Measurements from ENCODE around the gene DNAJC30.

DNAJC30 gene

DNA sequence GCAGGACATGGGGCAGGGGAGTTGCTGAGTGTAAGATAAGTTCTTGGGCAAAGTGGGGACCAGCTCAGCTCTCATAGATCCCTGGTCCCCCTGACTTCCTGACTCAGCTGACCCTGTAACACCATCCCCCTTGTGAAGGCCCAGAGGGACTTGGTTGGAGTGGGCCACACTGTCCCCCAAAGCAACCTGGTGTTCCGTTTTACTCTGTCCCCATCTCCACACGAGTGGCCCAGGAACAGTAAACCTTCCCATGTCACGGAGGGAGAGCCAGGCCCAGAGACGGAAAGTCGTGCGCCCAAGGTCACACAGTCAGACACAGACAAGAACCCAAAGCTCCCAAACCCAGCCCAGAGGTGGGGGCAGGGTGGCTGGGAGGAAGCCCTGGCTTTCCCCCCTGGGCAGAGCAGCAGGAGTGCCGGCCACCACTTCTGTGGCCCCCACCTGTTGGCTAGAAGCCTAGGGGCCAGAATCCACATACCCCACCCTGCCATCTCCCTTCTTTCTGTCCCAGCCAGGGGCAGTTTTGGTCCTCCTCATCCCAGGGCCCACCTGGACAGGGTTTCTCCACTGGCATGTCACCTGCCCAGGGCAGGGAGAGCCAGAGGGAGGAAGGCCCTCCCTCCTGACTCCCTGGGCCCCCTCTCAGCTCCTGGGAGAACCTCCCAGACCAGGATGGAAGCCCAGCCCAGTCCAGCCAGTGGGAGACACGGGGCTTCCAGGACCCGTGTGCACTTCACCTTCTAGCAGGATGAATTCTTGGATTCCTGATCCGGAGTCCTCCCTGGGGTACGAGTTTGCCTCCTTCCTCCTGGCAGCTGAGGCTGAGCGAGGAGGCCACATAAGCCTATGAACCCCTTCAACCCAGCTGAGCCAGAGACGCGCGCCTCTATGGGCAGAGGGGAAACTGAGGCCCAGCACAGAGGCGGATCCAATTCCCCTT, 36.2 kb downstream of the DNAJC30 start:
- DNase-seq, result no peak

- DNase-seq, result no peak
Observed at GRCh38 chr7:73645643-73646174, 37.5 kb downstream of the DNAJC30 start.

DNA sequence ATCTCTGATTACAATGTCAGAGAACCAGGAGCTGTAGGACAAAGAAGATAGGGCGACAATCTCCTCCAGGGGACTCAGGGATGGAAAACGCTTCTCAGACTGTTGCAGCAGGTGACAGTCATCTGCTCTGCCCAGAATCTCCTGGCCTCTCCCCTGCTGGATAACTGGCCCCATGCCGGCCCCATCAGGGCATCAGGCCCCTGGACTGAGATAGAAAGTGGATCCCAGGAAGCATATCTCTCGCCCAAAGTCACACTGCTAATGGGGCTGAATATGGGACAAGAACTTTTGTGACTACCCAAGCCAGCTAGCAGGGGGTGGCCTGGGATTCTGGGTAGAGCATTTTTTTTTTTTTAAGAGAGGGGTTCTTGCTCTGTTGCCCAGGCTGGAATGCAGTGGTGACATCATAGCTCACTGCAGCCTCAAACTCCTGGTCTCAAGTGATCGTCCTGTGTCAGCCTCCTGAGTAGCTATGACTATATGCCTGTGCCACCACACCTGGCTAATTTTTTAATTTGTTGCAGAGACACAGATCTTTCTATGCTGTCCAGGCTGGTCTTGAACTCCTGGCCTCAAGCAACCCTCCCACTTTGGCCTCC, 38.5 kb downstream of the DNAJC30 start:
- DNase-seq, result no peak

DNA sequence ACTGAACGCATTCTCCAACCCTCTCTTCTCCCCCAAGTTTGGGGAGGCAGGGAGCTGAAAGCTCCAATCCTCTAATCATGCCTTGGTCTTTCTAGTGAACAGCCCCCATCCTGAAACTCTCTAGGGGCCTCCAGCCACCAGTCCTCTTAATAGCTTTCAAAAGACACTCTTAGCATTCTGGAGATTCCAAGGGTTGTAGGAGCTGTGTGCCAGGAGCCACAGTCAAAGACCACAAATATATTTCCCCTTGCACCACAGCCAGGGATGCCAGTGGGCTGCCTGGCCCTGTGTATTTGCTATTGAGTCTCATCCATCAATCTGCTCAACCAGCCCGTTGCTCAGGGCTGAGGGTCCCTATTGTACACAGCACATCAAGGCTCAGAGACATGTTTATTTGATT, 40.4 kb downstream of the DNAJC30 start:
- no peak for DNase-seq

DNA sequence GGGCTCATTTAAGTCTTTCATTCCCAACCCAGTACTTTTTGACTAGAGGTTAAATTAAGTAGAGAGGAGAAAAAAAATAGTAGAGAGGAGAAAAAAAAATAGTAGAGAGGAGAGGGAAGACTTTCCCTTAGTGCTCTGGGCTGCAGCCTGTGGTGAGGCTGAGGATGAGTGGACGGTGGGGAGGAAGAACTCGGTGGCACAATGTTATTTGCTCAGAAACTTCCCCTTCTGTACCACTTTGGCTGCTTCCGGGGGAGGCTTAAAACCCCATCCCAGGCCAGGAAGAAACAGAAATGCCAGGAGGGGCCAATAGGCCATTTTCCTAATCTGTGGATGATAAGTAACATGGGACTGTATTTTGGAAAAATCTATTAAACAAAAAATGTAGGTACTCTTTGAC, 44.3 kb downstream of the DNAJC30 start:
- DNase-seq, result no peak

GRCh38 chr7:73635428-73636200, 47.6 kb downstream of the DNAJC30 start:
- DNase-seq, result no peak

- no peak for DNase-seq
Observed at GRCh38 chr7:73633844-73634243, 49.4 kb downstream of the DNAJC30 start.

- DNase-seq, result no peak
Observed at GRCh38 chr7:73633323-73633722, 49.9 kb downstream of the DNAJC30 start.

GRCh38 chr7:73631558-73631957, 51.7 kb downstream of the DNAJC30 start:
- DNase-seq, result no peak
